Vagina (tissue), 2 donors: Measurements from ENCODE around the gene MBLAC1. TPM values are rescaled to one million over a fixed set of nuclear protein-coding genes. Genes with fewer than 3 reads are reported as not detected.

Experiments used
- DNase-seq, 2 donors: peaks; one replicate each; pipeline ENCODE4 v3.0.0-alpha.2; 2017; ENCODE audit errors: extremely low spot score in 2 of 2
- H3K27ac ChIP-seq: fragments of 200-600 bp; sonication (generic); one replicate; pipeline ENCODE4 v1.5.1; 2019
- H3K27me3 ChIP-seq: fragments of 200-600 bp; sonication (generic); one replicate; pipeline ENCODE4 v1.5.1; 2019
- H3K36me3 ChIP-seq, 2 donors: fragments of 200-600 bp; sonication (generic); one replicate each; pipeline ENCODE4 v1.5.1; 2017 to 2019
- H3K4me1 ChIP-seq: fragments of 200-600 bp; sonication (generic); one replicate; pipeline ENCODE4 v1.5.1; 2019
- H3K4me3 ChIP-seq, 2 donors: fragments of 200-600 bp; sonication (generic); 1 replicate in 1 of 2; 2 replicates in 1 of 2; pipeline ENCODE4 v1.5.1; 2016 to 2019
- H3K9me3 ChIP-seq: fragments of 200-600 bp; sonication (generic); one replicate; pipeline ENCODE4 v1.5.1; 2019
- POLR2A ChIP-seq, 2 donors: fragments of 450-650 bp; IDR thresholded peaks; one replicate each; pipeline ENCODE4 v1.6.1; 2017; ENCODE audit warnings: antibody characterized with exemption in 2 of 2, mild to moderate bottlenecking in 2 of 2, moderate library complexity in 2 of 2
- POLR2AphosphoS5 ChIP-seq, 2 donors: sonication (generic); formaldehyde crosslinking; IDR thresholded peaks; one replicate each; pipeline ENCODE4 v1.9.0; 2017; ENCODE audit warnings: antibody characterized with exemption in 2 of 2, mild to moderate bottlenecking in 2 of 2, low read depth in 1 of 2; ENCODE audit not compliant: insufficient read depth in 1 of 2
- intact Hi-C: fragments of 100-400 bp; cut with DNase I; formaldehyde crosslinking; loops from one replicate; pipeline ENCODE4 v1.15.1; 2023
- total RNA-seq: library from RNA; depleted of rRNA; stranded (reverse); fragments of >200 nt; gene quantifications from one replicate; pipeline ENCODE4 v1.2.3, GENCODE V29; 2016
- TF ChIP-seq, protein P1 (sequence below), 3 experiments: fragments of 450-650 bp in 2 of 3; fragments of 200-600 bp in 1 of 3; sonication (generic) in 1 of 3; IDR thresholded peaks; one replicate each; pipeline ENCODE4 v1.5.1; 2017 to 2019; ENCODE audit warnings: antibody characterized with exemption in 3 of 3, mild to moderate bottlenecking in 2 of 3, moderate library complexity in 2 of 3

The MBLAC1 gene
- total RNA-seq, 1 donor from 2014 or later: 2.9 TPM

DNA sequence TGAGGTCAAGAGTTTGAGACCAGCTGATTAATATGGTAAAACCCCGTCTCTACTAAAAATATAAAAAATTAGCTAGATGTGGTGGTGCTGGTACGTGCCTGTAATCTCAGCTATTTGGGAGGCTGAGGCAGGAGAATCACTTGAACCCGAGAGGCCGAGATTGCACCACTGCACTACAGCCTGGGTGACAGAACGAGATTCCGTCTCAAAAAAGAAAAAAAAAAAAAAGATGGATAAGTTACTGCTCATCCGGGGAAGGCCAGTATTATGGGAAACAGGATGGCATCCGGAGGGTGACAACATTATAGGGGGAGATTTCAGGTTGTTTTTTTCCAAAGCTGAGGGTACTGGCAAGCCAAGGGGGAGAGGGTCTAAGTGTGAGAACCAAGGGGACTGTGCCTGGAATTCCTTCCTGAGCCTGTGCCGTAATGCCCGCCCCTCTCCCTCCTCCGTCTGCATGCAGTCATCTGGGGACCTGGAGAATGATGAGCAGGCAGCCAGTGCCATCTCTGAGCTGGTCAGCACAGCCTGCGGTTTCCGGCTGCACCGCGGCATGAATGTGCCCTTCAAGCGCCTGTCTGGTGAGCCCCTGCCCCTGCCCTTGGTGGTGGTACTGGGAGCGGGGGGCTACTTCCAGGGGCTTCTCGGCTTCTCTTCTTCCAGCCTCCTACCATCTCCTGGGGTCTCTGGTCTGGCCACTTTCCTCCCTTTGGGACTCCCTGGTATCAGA is 26.3 kb downstream of the MBLAC1 start:
- no peak for DNase-seq
- intact Hi-C loops: no loop called here
- H3K4me3 ChIP-seq: no peak overlapping the region
- peaks cover 50% of the 10 kb centered on the region for H3K4me1 ChIP-seq
- no peak overlapping the region for H3K27ac ChIP-seq
- H3K36me3 ChIP-seq: peaks cover 0 to 27% of the 10 kb centered on the region in 2 donors
- TF ChIP-seq, protein P1, sequence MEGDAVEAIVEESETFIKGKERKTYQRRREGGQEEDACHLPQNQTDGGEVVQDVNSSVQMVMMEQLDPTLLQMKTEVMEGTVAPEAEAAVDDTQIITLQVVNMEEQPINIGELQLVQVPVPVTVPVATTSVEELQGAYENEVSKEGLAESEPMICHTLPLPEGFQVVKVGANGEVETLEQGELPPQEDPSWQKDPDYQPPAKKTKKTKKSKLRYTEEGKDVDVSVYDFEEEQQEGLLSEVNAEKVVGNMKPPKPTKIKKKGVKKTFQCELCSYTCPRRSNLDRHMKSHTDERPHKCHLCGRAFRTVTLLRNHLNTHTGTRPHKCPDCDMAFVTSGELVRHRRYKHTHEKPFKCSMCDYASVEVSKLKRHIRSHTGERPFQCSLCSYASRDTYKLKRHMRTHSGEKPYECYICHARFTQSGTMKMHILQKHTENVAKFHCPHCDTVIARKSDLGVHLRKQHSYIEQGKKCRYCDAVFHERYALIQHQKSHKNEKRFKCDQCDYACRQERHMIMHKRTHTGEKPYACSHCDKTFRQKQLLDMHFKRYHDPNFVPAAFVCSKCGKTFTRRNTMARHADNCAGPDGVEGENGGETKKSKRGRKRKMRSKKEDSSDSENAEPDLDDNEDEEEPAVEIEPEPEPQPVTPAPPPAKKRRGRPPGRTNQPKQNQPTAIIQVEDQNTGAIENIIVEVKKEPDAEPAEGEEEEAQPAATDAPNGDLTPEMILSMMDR (IDR thresholded peaks at IDR 0.05): no peak
- TF ChIP-seq POLR2A (IDR thresholded peaks at IDR 0.05) (no peak), POLR2AphosphoS5 (IDR thresholded peaks at IDR 0.05; ENCODE audit: insufficient read depth in 1 of 2, low read depth in 1 of 2) (no peak)
- no peaks in the 10 kb centered on the region for H3K27me3 ChIP-seq
- H3K9me3 ChIP-seq: no peaks in the 10 kb centered on the region

DNA sequence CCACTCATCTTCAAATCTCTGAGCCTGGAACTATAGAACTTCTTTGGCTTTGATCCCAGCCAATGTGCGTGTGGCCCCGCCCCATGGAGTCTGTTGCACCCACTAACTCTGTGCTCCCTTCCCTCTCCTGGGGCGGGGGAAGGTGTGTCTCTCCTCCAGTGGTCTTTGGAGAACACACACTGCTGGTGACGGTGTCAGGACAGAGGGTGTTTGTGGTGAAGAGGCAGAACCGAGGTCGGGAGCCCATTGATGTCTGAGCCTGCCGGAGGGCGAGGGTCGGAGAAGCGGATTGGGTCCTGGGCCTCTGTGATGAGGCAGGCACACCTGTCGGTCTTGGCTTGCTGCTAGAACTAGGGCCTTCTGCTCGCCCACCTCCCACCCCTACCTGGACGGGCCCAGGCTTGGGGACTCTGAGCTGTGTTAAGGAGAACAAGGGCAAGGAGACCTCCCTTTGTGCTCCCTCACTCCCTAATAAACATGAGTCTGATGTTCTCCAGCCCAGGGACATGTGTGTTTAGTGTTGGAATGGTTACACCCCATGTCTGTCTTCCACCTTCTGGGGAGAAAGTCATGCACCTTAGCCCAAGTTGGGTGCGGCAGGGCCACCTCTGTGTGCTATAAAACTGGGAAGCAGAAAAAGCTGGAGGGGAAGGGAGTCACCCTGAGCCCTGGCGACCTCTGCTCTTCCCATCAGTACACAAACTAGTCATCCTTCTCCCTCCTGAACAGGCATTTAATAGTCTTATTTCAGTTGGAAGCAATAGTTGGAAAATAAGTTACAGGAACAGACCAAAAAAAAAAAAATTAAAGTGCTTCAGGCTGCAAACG is 27.2 kb downstream of the MBLAC1 start:
- no peaks in the 10 kb centered on the region for H3K27me3 ChIP-seq
- H3K9me3 ChIP-seq: no peaks in the 10 kb centered on the region
- intact Hi-C loops: no loop called here
- no peak overlapping the region for H3K4me3 ChIP-seq
- no peak for DNase-seq
- peaks cover 0 to 27% of the 10 kb centered on the region in 2 donors for H3K36me3 ChIP-seq
- peaks cover 54% of the 10 kb centered on the region for H3K4me1 ChIP-seq
- TF ChIP-seq POLR2AphosphoS5 (IDR thresholded peaks at IDR 0.05; ENCODE audit: insufficient read depth in 1 of 2, low read depth in 1 of 2): no peak
- TF ChIP-seq, protein P1 (IDR thresholded peaks at IDR 0.05): no peak
- TF ChIP-seq POLR2A (IDR thresholded peaks at IDR 0.05): no peak
- H3K27ac ChIP-seq: no peak overlapping the region

DNA sequence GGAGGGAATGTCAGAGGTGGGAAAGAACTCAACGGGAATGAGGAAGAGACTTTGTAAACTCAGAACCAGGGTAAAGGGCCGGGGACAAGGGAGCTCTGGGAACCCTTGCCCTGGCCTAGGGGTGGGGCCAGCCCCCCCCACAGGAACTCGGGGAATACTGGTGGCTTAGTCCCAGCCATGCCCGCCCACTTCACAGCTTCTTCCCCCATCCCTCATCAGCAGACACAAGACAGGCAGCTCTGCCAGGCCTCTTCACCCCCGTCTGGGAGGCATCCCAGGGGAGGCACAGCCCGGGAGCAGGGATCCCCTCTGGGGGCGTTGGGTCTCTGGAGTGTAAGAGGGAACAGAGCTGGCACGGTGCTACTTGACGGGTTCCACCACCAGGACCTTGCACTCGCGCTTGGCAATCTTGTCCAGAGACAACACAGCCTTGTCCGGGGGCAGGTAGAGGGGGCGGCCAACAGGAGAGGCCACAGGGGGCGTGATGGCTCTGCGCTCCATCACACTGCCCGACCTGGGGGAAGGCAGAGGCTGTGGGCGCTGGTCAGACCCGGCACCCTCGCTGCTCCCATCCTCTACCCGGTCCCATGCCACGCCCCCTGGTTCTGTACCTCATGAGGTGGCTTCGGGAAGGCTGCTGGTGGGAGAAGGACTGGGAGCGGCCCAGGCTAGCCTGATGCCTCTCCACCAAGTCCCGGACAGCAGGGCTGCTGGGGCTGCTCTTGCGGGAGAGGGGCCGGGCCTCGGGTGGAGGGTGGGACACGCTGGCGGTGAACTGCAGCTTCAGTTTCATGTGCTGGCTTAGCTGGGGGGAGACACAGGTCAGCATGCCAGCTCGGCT is 28.1 kb downstream of the MBLAC1 start:
- Histone ChIP-seq H3K4me1 (peaks cover 49% of the 10 kb centered on the region), H3K27me3 (no peaks in the 10 kb centered on the region), H3K9me3 (no peaks in the 10 kb centered on the region), H3K36me3 (peaks cover 0 to 27% of the 10 kb centered on the region in 2 donors), H3K27ac (no peak overlapping the region), H3K4me3 (no peak overlapping the region)
- TF ChIP-seq POLR2A (IDR thresholded peaks at IDR 0.05): no peak
- TF ChIP-seq POLR2AphosphoS5 (IDR thresholded peaks at IDR 0.05; ENCODE audit: insufficient read depth in 1 of 2, low read depth in 1 of 2): no peak
- TF ChIP-seq, protein P1 (IDR thresholded peaks at IDR 0.05): no peak
- intact Hi-C loops: no loop called here
- no peak for DNase-seq

DNA sequence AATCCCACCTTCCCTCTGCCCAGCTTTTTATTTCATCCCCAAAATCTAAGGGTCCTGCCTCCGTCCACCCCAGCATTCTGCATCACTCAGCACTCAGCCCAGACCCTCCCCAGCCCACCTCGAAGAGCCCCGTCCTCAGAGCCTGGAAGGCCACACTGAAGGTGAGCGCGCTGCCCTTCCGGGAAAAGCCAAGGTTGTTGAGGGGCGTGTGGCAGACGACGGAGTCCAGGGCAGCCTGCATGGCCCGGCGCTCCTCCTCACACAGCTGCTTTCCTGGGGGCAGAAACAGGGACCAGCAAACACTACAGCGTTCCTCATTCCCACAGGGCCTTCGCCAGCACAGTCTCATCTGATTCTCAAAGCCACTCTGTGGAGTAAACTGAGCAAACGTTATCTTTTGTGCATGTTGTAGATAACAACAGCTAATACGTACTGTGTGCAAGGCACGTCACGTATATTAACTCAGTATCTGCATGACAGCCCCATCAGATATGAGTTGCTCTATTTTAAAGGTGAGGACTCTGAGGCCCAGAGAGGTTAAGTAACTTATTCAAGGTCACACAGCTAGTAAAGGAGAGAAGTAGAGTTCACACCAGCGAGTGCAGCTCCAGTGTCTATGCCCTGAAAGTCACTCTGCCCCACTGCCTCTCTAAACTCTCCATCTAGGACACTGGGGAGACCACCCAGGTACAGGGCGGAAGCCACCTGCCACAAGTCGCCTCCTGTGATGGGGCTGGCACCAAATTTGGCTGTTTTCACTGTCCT is 29.0 kb downstream of the MBLAC1 start:
- TF ChIP-seq POLR2AphosphoS5 (IDR thresholded peaks at IDR 0.05; ENCODE audit: insufficient read depth in 1 of 2, low read depth in 1 of 2): no peak
- TF ChIP-seq, protein P1 (IDR thresholded peaks at IDR 0.05): no peak
- no peak for TF ChIP-seq POLR2A (IDR thresholded peaks at IDR 0.05)
- Histone ChIP-seq H3K27me3 (no peaks in the 10 kb centered on the region), H3K27ac (no peak overlapping the region), H3K9me3 (no peaks in the 10 kb centered on the region), H3K4me1 (peaks cover 44% of the 10 kb centered on the region), H3K4me3 (no peak overlapping the region), H3K36me3 (peaks cover 0 to 27% of the 10 kb centered on the region in 2 donors)
- intact Hi-C loops: no loop called here
- DNase-seq: no peak
